ENCODE data around the gene SAFB2.

Gene SAFB2

GRCh38 chr19:5622465-5623396, at the start of gene SAFB2, which contains the start of gene SAFB:
TSS of gene SAFB2 (minus strand) at chr19:5622776. CDS start at chr19:5622715, 61 bp downstream.
TSS of gene SAFB (plus strand) at chr19:5623083. CDS start at chr19:5623206, 123 bp downstream.
- peak; percentile 99 to 100 for DNase-seq

- DNase-seq, result no peak
Measured at GRCh38 chr19:5671600-5671999, 49.0 kb upstream of the SAFB2 start.

GRCh38 chr19:5669212-5669611, 46.6 kb upstream of the SAFB2 start:
- DNase-seq, result no peak

- no peak for DNase-seq
Measured at GRCh38 chr19:5667751-5668271, 45.2 kb upstream of the SAFB2 start.

GRCh38 chr19:5666921-5667610, 44.5 kb upstream of the SAFB2 start:
- DNase-seq, result no peak

- no peak for DNase-seq
Measured at GRCh38 chr19:5665781-5666513, 43.4 kb upstream of the SAFB2 start.

- DNase-seq, result no peak
Measured at GRCh38 chr19:5664515-5664914, 41.9 kb upstream of the SAFB2 start.

- no peak for DNase-seq
Measured at GRCh38 chr19:5663904-5664303, 41.3 kb upstream of the SAFB2 start.

- DNase-seq, result no peak
Measured at GRCh38 chr19:5661483-5661882, 38.9 kb upstream of the SAFB2 start.

- no peak for DNase-seq
Measured at GRCh38 chr19:5655412-5655811, 32.8 kb upstream of the SAFB2 start.

- no peak for DNase-seq
Measured at GRCh38 chr19:5654931-5655330, 32.4 kb upstream of the SAFB2 start.

GRCh38 chr19:5652261-5652660, 29.7 kb upstream of the SAFB2 start:
- no peak for DNase-seq

GRCh38 chr19:5651361-5651760, 28.8 kb upstream of the SAFB2 start:
- DNase-seq, result no peak

- no peak for DNase-seq
Measured at GRCh38 chr19:5648464-5648863, 25.9 kb upstream of the SAFB2 start.

- DNase-seq, result no peak
Measured at GRCh38 chr19:5646703-5647102, 24.1 kb upstream of the SAFB2 start.

- DNase-seq, result no peak
Measured at GRCh38 chr19:5645409-5645808, 22.8 kb upstream of the SAFB2 start.

GRCh38 chr19:5644037-5644436, 21.5 kb upstream of the SAFB2 start:
- no peak for DNase-seq

GRCh38 chr19:5643060-5643459, 20.5 kb upstream of the SAFB2 start:
- no peak for DNase-seq

GRCh38 chr19:5642204-5642603, 19.6 kb upstream of the SAFB2 start:
- DNase-seq, result no peak

- no peak for DNase-seq
Measured at GRCh38 chr19:5641171-5641570, 18.6 kb upstream of the SAFB2 start.

GRCh38 chr19:5637971-5638370, 15.4 kb upstream of the SAFB2 start:
- DNase-seq, result no peak

- DNase-seq, result no peak
Measured at GRCh38 chr19:5635427-5635826, 12.9 kb upstream of the SAFB2 start.

GRCh38 chr19:5632657-5633056, 10.1 kb upstream of the SAFB2 start:
- DNase-seq, result no peak

Data from NCI-H446 (cell line).